Astrocyte (in vitro differentiated cells and primary cell): Measurements from ENCODE around the gene SHANK1. TPM values are rescaled to one million over a fixed set of nuclear protein-coding genes. Genes with fewer than 3 reads are reported as not detected.

Experiments used
- DNase-seq: peaks from one replicate; pipeline ENCODE4 v3.0.0-alpha.2; 2010; ENCODE audit warnings: low read depth
- FAIRE-seq: peaks from 2 replicates; lab custom pipeline; 2011; peaks lifted over from hg19 to GRCh38; lab: Jason Lieb, UNC
- H2AFZ ChIP-seq: 2 replicates; pipeline ENCODE4 v1.6.0; 2012; ENCODE audit warnings: low read depth, low read length, inconsistent platforms
- H3K27ac ChIP-seq: 2 replicates; pipeline ENCODE4 v1.5.1; 2011; ENCODE audit warnings: low read depth, low read length, inconsistent platforms
- H3K27me3 ChIP-seq: 2 replicates; pipeline ENCODE4 v1.6.0; 2011; ENCODE audit warnings: low read length, inconsistent platforms; ENCODE audit not compliant: insufficient read depth
- H3K36me3 ChIP-seq: 2 replicates; pipeline ENCODE4 v1.5.1; 2011; ENCODE audit warnings: low read length, inconsistent platforms; ENCODE audit not compliant: insufficient read depth
- H3K4me1 ChIP-seq: 2 replicates; pipeline ENCODE4 v1.5.1; 2011; ENCODE audit warnings: low read length, inconsistent platforms; ENCODE audit not compliant: insufficient read depth
- H3K4me2 ChIP-seq: 2 replicates; pipeline ENCODE4 v1.6.0; 2012; ENCODE audit warnings: low read length, inconsistent platforms
- H3K4me3 ChIP-seq: 2 replicates; pipeline ENCODE4 v1.5.1; 2011; ENCODE audit warnings: low read depth, mild to moderate bottlenecking, low read length, inconsistent platforms; ENCODE audit not compliant: insufficient read depth
- H3K79me2 ChIP-seq: 2 replicates; pipeline ENCODE4 v1.6.0; 2012; ENCODE audit warnings: mild to moderate bottlenecking, low read length, inconsistent platforms; ENCODE audit not compliant: insufficient read depth
- H3K9ac ChIP-seq: 2 replicates; pipeline ENCODE4 v1.6.0; 2012; ENCODE audit warnings: mild to moderate bottlenecking, low read length, inconsistent platforms
- H3K9me3 ChIP-seq: 2 replicates; pipeline ENCODE4 v1.5.1; 2012; ENCODE audit warnings: low read depth, mild to moderate bottlenecking, low read length, inconsistent platforms; ENCODE audit not compliant: insufficient read depth
- H4K20me1 ChIP-seq: 2 replicates; pipeline ENCODE4 v1.6.0; 2012; ENCODE audit warnings: low read length, inconsistent platforms; ENCODE audit not compliant: insufficient read depth
- H3K27ac Mint-ChIP-seq: one replicate; pipeline ENCODE4 v1.8.0; 2021; ENCODE audit warnings: mild to moderate bottlenecking, mixed read lengths; ENCODE audit not compliant: unreplicated experiment
- H3K27me3 Mint-ChIP-seq: one replicate; pipeline ENCODE4 v1.8.0; 2021; ENCODE audit warnings: low read depth, mixed read lengths; ENCODE audit not compliant: unreplicated experiment
- H3K36me3 Mint-ChIP-seq: one replicate; pipeline ENCODE4 v1.8.0; 2021; ENCODE audit warnings: low read depth, mixed read lengths; ENCODE audit not compliant: unreplicated experiment
- H3K4me1 Mint-ChIP-seq: one replicate; pipeline ENCODE4 v1.8.0; 2021; ENCODE audit warnings: low read depth, mixed read lengths; ENCODE audit not compliant: unreplicated experiment
- H3K4me3 Mint-ChIP-seq: one replicate; pipeline ENCODE4 v1.8.0; 2021; ENCODE audit warnings: mild to moderate bottlenecking, moderate library complexity, mixed read lengths; ENCODE audit not compliant: unreplicated experiment
- H3K9me3 Mint-ChIP-seq: one replicate; pipeline ENCODE4 v1.8.0; 2021; ENCODE audit warnings: mild to moderate bottlenecking, mixed read lengths; ENCODE audit not compliant: unreplicated experiment
- EZH2 ChIP-seq: IDR thresholded peaks from 2 replicates; pipeline ENCODE4 v1.6.1; 2012; ENCODE audit warnings: mild to moderate bottlenecking, low read length, inconsistent platforms; ENCODE audit not compliant: insufficient read depth
- total RNA-seq: library from RNA; stranded (reverse); gene quantifications from 2 replicates; pipeline ENCODE4 v1.2.1, GENCODE V29; 2021
- TF ChIP-seq, protein P1 (sequence below): IDR thresholded peaks from 2 replicates; pipeline ENCODE4 v1.5.1; 2011; ENCODE audit warnings: low read depth, mild to moderate bottlenecking, inconsistent platforms, low read length, moderate library complexity; ENCODE audit not compliant: insufficient read depth

The SHANK1 gene
- total RNA-seq, 1 donor from 2014 or later = not detected

DNA sequence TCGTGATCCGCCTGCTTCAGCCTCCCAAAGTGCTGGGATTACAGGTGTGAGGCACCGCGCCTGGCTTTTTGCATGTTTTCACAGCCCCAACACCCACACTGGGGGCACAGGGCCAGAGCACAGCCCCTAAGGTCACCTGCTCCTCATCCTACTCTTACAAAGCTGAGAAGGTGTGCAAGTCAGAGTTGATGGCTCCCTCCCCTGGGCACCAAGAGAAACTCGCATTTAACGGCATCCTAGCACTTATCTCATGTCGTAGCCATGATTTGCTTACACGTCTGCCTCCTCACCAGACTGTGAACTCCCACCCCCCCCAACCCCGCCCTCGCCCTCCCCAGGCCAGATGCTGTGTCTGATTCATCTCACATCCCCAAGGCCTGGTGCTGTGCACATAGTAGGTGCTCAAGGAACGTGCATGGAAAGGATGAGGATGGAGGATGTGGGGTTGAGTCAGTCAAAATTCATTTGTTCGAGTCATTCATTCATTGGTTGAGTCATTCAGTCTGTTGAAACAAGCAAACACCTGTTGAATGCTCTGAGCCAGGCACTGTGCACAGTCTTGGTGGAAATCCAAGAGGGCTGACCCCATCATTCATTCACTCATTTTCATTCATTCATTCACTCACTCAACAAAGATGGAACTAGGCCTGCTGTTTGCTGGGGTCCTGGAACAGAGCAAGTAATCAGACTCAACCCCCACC is 11.3 kb downstream of the SHANK1 start:
- FAIRE-seq (no peak), DNase-seq (no peak)
- Mint-ChIP-seq H3K27me3 (no peaks in the 10 kb centered on the region), H3K4me3 (no peak overlapping the region), H3K36me3 (peaks cover 2% of the 10 kb centered on the region), H3K27ac (peak overlapping the region; percentile 34), H3K4me1 (no peaks in the 10 kb centered on the region), H3K9me3 (peaks cover 18% of the 10 kb centered on the region)
- H3K9me3 ChIP-seq = no peaks in the 10 kb centered on the region
- no peak overlapping the region for H2AFZ ChIP-seq
- H4K20me1 ChIP-seq = no peaks in the 10 kb centered on the region
- no peaks in the 10 kb centered on the region for H3K4me1 ChIP-seq
- no peak overlapping the region for H3K4me2 ChIP-seq
- no peak overlapping the region for H3K27ac ChIP-seq
- H3K9ac ChIP-seq = no peak overlapping the region
- TF ChIP-seq, protein P1, sequence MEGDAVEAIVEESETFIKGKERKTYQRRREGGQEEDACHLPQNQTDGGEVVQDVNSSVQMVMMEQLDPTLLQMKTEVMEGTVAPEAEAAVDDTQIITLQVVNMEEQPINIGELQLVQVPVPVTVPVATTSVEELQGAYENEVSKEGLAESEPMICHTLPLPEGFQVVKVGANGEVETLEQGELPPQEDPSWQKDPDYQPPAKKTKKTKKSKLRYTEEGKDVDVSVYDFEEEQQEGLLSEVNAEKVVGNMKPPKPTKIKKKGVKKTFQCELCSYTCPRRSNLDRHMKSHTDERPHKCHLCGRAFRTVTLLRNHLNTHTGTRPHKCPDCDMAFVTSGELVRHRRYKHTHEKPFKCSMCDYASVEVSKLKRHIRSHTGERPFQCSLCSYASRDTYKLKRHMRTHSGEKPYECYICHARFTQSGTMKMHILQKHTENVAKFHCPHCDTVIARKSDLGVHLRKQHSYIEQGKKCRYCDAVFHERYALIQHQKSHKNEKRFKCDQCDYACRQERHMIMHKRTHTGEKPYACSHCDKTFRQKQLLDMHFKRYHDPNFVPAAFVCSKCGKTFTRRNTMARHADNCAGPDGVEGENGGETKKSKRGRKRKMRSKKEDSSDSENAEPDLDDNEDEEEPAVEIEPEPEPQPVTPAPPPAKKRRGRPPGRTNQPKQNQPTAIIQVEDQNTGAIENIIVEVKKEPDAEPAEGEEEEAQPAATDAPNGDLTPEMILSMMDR = no peak
- no peak for TF ChIP-seq EZH2
- no peaks in the 10 kb centered on the region for H3K36me3 ChIP-seq
- no peak overlapping the region for H3K4me3 ChIP-seq
- no peaks in the 10 kb centered on the region for H3K27me3 ChIP-seq
- no peaks in the 10 kb centered on the region for H3K79me2 ChIP-seq

DNA sequence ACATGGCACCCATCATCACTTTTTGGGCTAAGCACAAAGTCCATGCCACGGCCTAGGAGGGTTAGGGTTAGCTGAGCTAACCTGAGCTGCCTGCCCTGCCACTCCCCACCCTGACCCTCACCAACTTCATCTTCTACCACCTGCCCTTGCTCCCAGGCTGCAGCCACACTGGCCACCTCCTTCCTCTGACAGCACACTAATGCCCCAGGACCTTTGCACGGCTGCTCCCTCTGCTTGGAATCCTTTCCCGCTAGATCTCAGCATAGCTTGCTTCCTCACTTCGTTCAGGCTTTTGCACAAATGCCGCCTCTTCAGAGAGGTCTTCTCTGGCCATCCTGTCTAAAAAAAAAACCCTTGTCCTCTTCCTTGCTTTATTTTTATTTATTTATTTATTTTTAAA is 13.2 kb downstream of the SHANK1 start:
- TF ChIP-seq, protein P1 = no peak
- TF ChIP-seq EZH2 = no peak

DNA sequence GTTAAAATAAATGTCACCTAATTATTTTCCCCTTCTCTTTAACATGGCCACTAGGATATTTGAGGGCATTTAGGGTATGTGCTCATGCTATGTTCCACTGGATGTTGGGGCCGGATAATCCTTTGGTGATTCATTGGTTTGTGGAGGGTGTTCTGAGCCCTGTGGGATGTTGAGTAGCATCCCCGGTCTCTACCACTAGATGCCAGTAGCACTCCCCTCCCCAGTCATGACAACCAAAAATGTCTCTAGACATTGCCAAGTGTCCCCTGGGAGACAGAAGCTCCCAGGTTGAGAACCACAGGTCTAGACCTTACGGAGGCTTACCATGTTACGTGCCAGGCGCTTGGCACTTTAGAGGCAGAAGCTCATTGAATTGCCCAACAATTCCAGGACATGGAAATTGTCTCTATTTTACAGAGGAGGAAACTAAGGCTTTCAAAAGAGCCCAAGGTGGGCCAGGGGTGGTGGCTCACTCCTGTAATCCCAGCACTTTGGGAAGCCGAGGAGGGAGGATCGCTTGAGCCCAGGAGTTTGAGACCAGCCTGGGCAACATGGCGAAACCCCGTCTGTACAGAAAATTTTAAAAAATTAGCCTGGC is 14.1 kb downstream of the SHANK1 start:
- H4K20me1 ChIP-seq = no peaks in the 10 kb centered on the region
- H3K4me3 Mint-ChIP-seq = no peak overlapping the region
- no peak overlapping the region for H3K27ac Mint-ChIP-seq
- no peak overlapping the region for H3K4me2 ChIP-seq
- no peaks in the 10 kb centered on the region for H3K36me3 ChIP-seq
- no peaks in the 10 kb centered on the region for H3K79me2 ChIP-seq
- no peaks in the 10 kb centered on the region for H3K4me1 Mint-ChIP-seq
- H3K9me3 ChIP-seq = no peaks in the 10 kb centered on the region
- no peak overlapping the region for H3K4me3 ChIP-seq
- H3K9ac ChIP-seq = no peak overlapping the region
- H3K36me3 Mint-ChIP-seq = no peaks in the 10 kb centered on the region
- H2AFZ ChIP-seq = no peak overlapping the region
- H3K27me3 ChIP-seq = no peaks in the 10 kb centered on the region
- no peak overlapping the region for H3K27ac ChIP-seq
- H3K9me3 Mint-ChIP-seq = peaks cover 11% of the 10 kb centered on the region
- no peak for DNase-seq
- H3K27me3 Mint-ChIP-seq = no peaks in the 10 kb centered on the region
- no peaks in the 10 kb centered on the region for H3K4me1 ChIP-seq
- TF ChIP-seq, protein P1 = peak; percentile 52
- no peak for TF ChIP-seq EZH2
- peak; percentile 72 for FAIRE-seq

More for the DNA sequence above, 13.2 kb downstream of the SHANK1 start:
- Mint-ChIP-seq H3K4me3 (no peak overlapping the region), H3K9me3 (peaks cover 14% of the 10 kb centered on the region), H3K36me3 (peaks cover 2% of the 10 kb centered on the region), H3K27me3 (no peaks in the 10 kb centered on the region), H3K27ac (peak overlapping the region; percentile 23), H3K4me1 (no peaks in the 10 kb centered on the region)
- Histone ChIP-seq H3K4me1 (no peaks in the 10 kb centered on the region), H4K20me1 (no peaks in the 10 kb centered on the region), H3K9me3 (no peaks in the 10 kb centered on the region), H3K79me2 (no peaks in the 10 kb centered on the region), H3K27ac (no peak overlapping the region), H3K9ac (no peak overlapping the region), H3K36me3 (no peaks in the 10 kb centered on the region), H2AFZ (no peak overlapping the region), H3K27me3 (no peaks in the 10 kb centered on the region), H3K4me3 (no peak overlapping the region), H3K4me2 (no peak overlapping the region)
- no peak for FAIRE-seq
- no peak for DNase-seq
